ENCODE data around the gene LFNG. TPM values are rescaled to one million over a fixed set of nuclear protein-coding genes. Genes with fewer than 3 reads are reported as not detected.
A peak's percentile ranks its signal among the peaks of the same experiment; 100 is the strongest.

The LFNG gene
- total RNA-seq, 1 donor from 2014 or later = 44.9 TPM

DNA sequence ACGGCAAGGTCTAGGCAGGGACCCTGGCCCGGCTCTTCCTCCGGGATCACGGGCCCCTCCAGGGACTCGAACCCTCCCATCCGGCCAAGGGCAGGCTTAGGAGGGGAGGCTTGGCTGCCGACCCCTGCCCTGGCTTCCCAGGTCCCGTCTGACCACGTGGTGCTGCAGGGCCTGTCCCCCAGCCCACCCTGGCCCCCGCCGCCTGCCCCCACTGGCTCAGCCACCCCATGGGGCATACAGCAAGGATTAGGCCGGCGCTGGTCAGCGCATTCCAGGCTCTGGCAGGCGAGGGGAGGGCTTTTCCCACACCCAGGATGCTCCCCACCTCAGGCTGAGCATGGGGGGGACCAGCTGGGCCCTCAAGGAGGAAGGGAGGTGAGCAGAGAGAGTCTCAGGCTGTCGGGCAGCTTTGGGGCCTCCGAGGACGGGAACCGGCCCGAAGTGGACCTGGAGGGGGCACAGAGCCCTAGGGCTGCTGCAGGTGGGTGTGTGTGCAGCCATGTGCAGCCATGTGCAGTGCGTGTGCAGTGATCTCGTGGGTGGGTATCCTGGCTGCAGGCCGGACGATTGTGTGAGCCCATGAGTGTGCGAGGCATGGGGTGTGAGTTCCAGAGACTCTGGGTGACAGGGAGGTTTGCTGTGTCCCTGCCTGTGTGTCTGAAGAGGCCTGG, 42.7 kb upstream of the LFNG start:
- DNase-seq (ENCODE audit: low read depth, low spot score) = no peak
- no peak overlapping the region for H3K27ac Mint-ChIP-seq (ENCODE audit: unreplicated experiment)
- no peak overlapping the region for H3K4me3 Mint-ChIP-seq
- peaks cover 7% of the 10 kb centered on the region for H3K27me3 Mint-ChIP-seq (ENCODE audit: low read depth)
- H3K4me1 Mint-ChIP-seq = peaks cover 9% of the 10 kb centered on the region
- no peaks in the 10 kb centered on the region for H3K9me3 Mint-ChIP-seq
- H3K36me3 Mint-ChIP-seq (ENCODE audit: low read depth) = no peaks in the 10 kb centered on the region
- TF ChIP-seq, protein P1, sequence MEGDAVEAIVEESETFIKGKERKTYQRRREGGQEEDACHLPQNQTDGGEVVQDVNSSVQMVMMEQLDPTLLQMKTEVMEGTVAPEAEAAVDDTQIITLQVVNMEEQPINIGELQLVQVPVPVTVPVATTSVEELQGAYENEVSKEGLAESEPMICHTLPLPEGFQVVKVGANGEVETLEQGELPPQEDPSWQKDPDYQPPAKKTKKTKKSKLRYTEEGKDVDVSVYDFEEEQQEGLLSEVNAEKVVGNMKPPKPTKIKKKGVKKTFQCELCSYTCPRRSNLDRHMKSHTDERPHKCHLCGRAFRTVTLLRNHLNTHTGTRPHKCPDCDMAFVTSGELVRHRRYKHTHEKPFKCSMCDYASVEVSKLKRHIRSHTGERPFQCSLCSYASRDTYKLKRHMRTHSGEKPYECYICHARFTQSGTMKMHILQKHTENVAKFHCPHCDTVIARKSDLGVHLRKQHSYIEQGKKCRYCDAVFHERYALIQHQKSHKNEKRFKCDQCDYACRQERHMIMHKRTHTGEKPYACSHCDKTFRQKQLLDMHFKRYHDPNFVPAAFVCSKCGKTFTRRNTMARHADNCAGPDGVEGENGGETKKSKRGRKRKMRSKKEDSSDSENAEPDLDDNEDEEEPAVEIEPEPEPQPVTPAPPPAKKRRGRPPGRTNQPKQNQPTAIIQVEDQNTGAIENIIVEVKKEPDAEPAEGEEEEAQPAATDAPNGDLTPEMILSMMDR (conservative IDR thresholded peaks at IDR 0.05) = no peak

DNA sequence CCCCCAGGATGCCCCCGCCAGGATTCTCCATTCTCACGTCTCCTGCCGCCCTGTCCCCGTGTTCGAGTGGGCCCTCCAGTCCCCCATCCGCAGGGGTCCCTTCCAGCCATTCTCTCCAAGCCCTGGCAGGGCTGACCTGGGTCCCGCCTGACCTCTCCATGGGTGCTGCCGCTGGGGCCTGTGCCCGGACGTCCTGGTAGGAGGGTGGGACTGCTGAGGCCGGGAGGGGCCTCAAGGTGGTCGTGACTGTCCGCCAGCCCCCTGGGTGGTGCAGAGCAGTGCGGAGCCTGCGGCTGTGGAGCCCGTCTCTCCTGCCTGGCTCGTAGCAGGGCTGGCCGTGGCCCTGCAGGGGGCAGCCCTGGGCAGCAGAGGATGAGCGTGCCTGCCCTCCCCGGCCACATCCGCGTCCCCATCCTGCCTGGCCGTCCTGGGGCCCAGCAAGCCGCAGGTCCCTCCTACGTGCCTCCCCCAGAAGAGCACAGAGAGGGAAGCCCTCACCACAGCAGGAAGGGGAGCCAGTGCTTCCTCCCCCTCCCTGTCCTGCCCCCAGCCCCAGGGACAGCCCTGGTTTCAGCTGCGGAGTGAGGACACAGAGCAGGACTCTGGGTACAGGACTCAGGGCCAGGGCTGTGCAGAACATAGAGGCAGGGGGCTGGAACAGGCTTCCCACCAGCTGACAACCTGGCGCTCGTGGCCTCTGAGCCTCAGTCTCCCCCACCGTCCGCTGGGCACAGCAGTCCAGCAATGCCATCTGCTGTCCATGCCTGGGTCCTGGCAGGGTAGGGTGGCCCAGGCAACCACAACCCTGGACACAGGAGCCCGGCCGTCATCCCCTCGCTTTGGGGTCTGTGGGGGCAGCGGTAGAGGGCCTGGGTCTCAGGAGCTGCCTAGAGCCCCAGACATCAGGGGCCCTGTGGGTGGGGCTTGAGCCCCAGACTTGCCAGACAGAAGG, 41.9 kb upstream of the LFNG start:
- peak; percentile 69 for DNase-seq (ENCODE audit: low read depth, low spot score)
- TF ChIP-seq, protein P1 (conservative IDR thresholded peaks at IDR 0.05) = peak; percentile 74
- Mint-ChIP-seq H3K27me3 (ENCODE audit: low read depth) (peaks cover 7% of the 10 kb centered on the region), H3K36me3 (ENCODE audit: low read depth) (no peaks in the 10 kb centered on the region), H3K4me3 (no peak overlapping the region), H3K4me1 (peaks cover 9% of the 10 kb centered on the region), H3K9me3 (no peaks in the 10 kb centered on the region), H3K27ac (ENCODE audit: unreplicated experiment) (no peak overlapping the region)

DNA sequence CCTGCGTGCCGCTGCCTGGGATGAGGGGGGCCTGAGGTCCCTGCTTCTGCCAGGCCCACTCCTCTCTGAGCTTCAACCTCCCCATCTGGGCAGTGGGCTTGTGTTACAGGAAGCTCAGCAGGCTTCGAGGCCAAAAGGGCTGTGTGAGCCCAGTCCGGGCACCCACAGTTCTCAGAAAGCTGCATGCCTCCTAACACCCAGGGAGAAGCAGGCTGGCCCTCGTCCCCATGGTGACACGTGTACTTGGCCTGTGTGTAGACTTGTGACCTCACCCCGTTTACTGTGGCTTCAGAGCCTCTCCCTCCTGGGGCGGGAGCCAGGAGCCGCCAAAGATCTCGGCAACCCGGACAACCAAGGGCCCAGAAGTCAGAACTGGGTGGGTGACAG, 41.2 kb upstream of the LFNG start:
- DNase-seq (ENCODE audit: low read depth, low spot score) = no peak
- H3K9me3 Mint-ChIP-seq = no peaks in the 10 kb centered on the region
- peaks cover 8% of the 10 kb centered on the region for H3K4me1 Mint-ChIP-seq
- TF ChIP-seq, protein P1 (conservative IDR thresholded peaks at IDR 0.05) = no peak
- H3K36me3 Mint-ChIP-seq (ENCODE audit: low read depth) = no peaks in the 10 kb centered on the region
- no peak overlapping the region for H3K4me3 Mint-ChIP-seq
- no peak overlapping the region for H3K27ac Mint-ChIP-seq (ENCODE audit: unreplicated experiment)
- H3K27me3 Mint-ChIP-seq (ENCODE audit: low read depth) = peaks cover 7% of the 10 kb centered on the region

DNA sequence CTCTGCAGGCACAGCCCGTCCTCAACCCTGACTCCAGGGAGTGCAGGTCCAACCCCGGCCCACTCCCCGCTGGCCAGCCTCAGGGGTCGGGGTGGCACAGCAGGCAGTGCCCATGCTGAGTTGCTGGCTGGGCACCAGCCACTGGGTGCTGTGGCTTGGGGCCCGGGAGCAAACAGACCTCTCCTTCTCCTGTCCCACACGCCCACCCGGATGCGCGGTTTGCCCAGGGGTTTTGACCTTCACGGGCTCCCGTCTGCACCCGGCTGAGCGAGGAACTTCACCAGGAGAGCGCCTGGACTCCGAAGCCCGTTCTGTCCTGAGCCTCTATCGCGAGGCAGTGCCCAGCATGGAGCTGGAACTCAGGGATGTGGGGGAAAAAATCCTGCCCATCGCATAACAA, 40.8 kb upstream of the LFNG start:
- H3K9me3 Mint-ChIP-seq = no peaks in the 10 kb centered on the region
- TF ChIP-seq, protein P1 (conservative IDR thresholded peaks at IDR 0.05) = no peak
- H3K36me3 Mint-ChIP-seq (ENCODE audit: low read depth) = no peaks in the 10 kb centered on the region
- no peak overlapping the region for H3K4me3 Mint-ChIP-seq
- no peak for DNase-seq (ENCODE audit: low read depth, low spot score)
- peaks cover 7% of the 10 kb centered on the region for H3K27me3 Mint-ChIP-seq (ENCODE audit: low read depth)
- H3K4me1 Mint-ChIP-seq = peaks cover 4% of the 10 kb centered on the region
- H3K27ac Mint-ChIP-seq (ENCODE audit: unreplicated experiment) = no peak overlapping the region

DNA sequence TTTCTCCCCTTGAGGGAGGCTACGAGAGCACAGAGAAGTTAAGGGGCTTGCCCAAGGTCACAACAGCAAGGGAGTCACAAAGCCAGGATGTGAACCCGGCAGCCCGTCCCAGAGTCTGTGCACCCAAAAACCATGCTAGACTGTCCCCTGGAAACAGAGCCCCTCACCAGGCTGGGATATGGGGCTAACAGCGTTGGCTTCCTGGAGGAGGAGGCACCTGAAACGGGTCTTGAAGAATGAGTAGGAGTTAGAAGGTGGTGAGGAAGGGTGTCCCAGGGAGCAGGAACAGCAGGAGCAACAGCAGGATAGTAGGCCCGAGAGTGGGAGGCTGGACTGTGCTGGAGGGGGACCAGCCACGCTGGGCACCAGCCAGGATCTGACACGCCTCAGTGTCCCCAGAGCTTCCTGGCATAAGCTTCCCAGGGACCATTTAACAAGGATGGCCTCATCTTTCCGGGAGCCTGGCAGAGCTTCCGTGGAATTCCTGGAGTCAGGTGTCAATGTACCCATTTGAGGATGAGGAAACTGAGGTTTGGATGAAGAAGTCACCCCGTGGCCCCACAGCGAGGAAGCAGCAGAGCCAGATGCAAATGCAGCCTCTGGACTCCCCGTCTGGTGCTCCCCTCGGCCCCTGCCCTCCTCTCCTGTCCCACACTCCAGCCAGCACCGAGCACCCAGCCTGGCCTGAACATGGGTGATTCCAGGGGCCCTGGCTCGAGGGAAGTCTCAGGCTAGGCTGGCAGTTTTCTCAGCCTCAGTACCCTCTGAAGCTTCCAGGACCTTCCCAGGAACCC, 40.1 kb upstream of the LFNG start:
- peaks cover 4% of the 10 kb centered on the region for H3K4me1 Mint-ChIP-seq
- TF ChIP-seq, protein P1 (conservative IDR thresholded peaks at IDR 0.05) = no peak
- peak overlapping the region; percentile 75 for H3K27ac Mint-ChIP-seq (ENCODE audit: unreplicated experiment)
- H3K27me3 Mint-ChIP-seq (ENCODE audit: low read depth) = peaks cover 7% of the 10 kb centered on the region
- no peaks in the 10 kb centered on the region for H3K36me3 Mint-ChIP-seq (ENCODE audit: low read depth)
- no peaks in the 10 kb centered on the region for H3K9me3 Mint-ChIP-seq
- DNase-seq (ENCODE audit: low read depth, low spot score) = no peak
- no peak overlapping the region for H3K4me3 Mint-ChIP-seq
